ENCODE data around the gene SCGB3A1. TPM values are rescaled to one million over a fixed set of nuclear protein-coding genes. Genes with fewer than 3 reads are reported as not detected.

SCGB3A1 gene
- total RNA-seq, 2 experiments from 2014 or later, result not detected

GRCh38 chr5:180568914-180569313 lies 22.4 kb downstream of the SCGB3A1 start:
- ChIA-PET POLR2A (no interaction called here), CTCF (no interaction called here)
- Mint-ChIP-seq H3K36me3 (ENCODE audit: low read depth) (peaks cover 51% of the 10 kb centered on the region), H3K27ac (no peak overlapping the region), H3K4me3 (no peak overlapping the region), H3K9me3 (no peaks in the 10 kb centered on the region), H3K4me1 (peaks cover 2% of the 10 kb centered on the region), H3K27me3 (no peaks in the 10 kb centered on the region)
- no peak for DNase-seq

DNA sequence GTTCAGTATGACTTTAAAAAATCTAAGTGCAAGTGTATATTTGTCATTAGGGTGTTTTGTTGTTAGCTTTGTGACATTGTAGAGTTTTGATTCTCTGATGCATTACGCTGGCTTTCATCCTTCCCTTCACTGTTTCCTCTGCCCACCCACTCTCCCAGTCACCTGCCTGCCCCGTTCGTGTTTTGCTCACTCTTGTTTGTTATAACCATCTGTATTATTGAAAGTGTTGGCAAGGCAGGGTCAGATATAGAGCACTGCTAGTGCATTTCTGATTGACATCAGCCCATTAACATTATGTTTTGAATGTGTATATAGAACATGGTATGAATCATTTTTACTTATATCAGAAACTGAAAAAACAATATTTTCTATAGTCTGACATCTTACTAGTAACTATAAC lies 27.3 kb downstream of the SCGB3A1 start:
- Mint-ChIP-seq H3K4me1 (peaks cover 22% of the 10 kb centered on the region), H3K27me3 (no peaks in the 10 kb centered on the region), H3K9me3 (no peaks in the 10 kb centered on the region), H3K4me3 (no peak overlapping the region), H3K36me3 (ENCODE audit: low read depth) (peaks cover 81% of the 10 kb centered on the region), H3K27ac (no peak overlapping the region)
- CTCF ChIA-PET, result interaction anchor here (0.6 kb wide), 1 partner anchor 301 kb away, joined by 3 read pairs; no protein-coding TSS in a partner anchor
- POLR2A ChIA-PET, result no interaction called here
- no peak for DNase-seq

DNA sequence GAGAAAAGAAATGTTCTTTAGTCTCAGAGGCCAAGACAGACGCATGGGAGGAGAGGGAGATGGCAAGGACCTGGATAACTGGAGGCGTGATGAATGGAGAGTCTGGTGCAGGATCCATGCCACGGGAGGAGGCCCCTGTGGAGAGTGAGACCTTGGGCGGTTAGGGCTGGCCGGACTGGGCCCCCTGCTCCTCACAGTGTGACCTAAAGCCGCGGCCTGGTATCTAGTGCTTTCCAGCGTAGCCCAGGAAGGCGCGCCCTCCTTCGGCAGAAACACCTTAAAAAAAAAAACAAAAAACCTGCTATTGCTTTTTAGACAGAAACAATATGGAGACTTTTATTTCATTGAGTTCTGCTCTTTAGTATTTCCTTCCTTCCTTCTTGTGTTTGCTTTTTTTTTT lies 33.1 kb downstream of the SCGB3A1 start:
- Mint-ChIP-seq H3K9me3 (no peaks in the 10 kb centered on the region), H3K4me1 (peaks cover 26% of the 10 kb centered on the region), H3K4me3 (no peak overlapping the region), H3K27ac (no peak overlapping the region), H3K27me3 (no peaks in the 10 kb centered on the region), H3K36me3 (ENCODE audit: low read depth) (peaks cover 72% of the 10 kb centered on the region)
- no peak for DNase-seq
- POLR2A ChIA-PET, result no interaction called here
- CTCF ChIA-PET, result interaction anchor here (1.1 kb wide), 1 partner anchor 9 kb away, joined by 3 read pairs; no protein-coding TSS in a partner anchor

- ChIA-PET POLR2A (no interaction called here), CTCF (interaction anchor here (1.1 kb wide), 1 partner anchor 10 kb away, joined by 3 read pairs; no protein-coding TSS in a partner anchor)
- Mint-ChIP-seq H3K27ac (no peak overlapping the region), H3K27me3 (no peaks in the 10 kb centered on the region), H3K36me3 (ENCODE audit: low read depth) (peaks cover 72% of the 10 kb centered on the region), H3K4me1 (peaks cover 22% of the 10 kb centered on the region), H3K9me3 (no peaks in the 10 kb centered on the region), H3K4me3 (no peak overlapping the region)
- DNase-seq, result no peak
These were observed 34.0 kb downstream of the SCGB3A1 start for GRCh38 chr5:180557217-180557809.

DNA sequence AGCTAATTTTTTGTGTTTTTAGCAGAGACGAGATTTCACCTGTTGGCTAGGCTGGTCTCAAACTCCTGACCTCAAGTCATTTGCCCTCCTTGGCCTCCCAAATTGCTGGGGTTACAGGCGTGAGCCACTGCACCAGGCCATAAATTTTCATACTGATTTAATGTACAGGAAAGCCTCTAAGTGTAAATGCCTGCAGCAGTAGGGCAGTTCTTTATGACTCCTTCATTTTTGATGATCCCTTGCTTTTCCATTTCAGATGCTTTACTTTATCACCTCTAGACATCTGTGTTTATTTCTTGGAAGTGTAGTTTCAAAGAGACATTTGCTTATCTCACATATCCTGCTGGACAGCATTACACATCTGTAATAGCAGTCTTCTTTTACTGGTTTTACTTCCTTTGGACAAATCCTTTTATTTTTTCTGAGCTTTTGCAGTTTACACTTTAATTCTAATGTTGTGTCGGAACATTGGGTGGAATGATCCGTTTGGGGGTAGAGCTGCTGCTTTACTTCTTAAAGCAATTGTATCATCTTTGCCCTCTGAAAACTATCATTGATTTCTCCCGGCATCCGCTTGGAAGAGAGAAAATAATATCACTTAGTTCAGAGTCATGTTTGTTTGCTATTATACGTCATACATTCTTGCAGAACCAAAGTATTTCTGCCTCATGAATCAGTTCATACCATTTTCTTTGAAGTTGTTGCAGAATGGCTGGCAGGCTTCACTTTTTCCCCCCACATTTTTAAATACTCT lies 36.0 kb downstream of the SCGB3A1 start:
- POLR2A ChIA-PET, result no interaction called here
- CTCF ChIA-PET, result no interaction called here
- no peak overlapping the region for H3K4me3 Mint-ChIP-seq

DNA sequence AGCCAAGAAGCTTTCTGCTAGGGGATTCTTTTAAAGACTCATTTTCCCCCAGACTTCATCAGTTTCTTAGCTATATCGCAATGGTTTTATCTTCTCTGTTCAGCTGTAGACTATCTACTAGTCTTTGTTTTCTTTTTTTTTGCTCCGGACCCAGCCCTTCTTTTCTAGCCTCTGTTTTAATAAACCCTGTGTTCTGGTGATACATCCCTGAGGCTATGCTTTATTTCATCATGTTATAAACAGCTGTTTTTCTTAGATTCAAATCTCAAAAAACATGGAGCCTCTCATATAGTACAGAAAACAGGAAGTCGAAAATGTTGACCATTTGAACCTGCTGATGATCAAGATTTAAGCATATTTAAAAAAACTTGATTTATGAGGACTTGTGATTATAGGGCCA lies 37.8 kb downstream of the SCGB3A1 start:
- CTCF ChIA-PET, result no interaction called here
- Mint-ChIP-seq H3K36me3 (ENCODE audit: low read depth) (peaks cover 65% of the 10 kb centered on the region), H3K27ac (no peak overlapping the region), H3K4me1 (peaks cover 12% of the 10 kb centered on the region), H3K4me3 (no peak overlapping the region), H3K9me3 (no peaks in the 10 kb centered on the region), H3K27me3 (no peaks in the 10 kb centered on the region)
- POLR2A ChIA-PET, result no interaction called here
- DNase-seq, result no peak

More for the DNA sequence above, 36.0 kb downstream of the SCGB3A1 start:
- H3K9me3 Mint-ChIP-seq, result no peaks in the 10 kb centered on the region
- H3K4me1 Mint-ChIP-seq, result peaks cover 10% of the 10 kb centered on the region
- H3K27me3 Mint-ChIP-seq, result no peaks in the 10 kb centered on the region
- no peak overlapping the region for H3K27ac Mint-ChIP-seq
- peaks cover 68% of the 10 kb centered on the region for H3K36me3 Mint-ChIP-seq (ENCODE audit: low read depth)
- DNase-seq, result no peak

DNA sequence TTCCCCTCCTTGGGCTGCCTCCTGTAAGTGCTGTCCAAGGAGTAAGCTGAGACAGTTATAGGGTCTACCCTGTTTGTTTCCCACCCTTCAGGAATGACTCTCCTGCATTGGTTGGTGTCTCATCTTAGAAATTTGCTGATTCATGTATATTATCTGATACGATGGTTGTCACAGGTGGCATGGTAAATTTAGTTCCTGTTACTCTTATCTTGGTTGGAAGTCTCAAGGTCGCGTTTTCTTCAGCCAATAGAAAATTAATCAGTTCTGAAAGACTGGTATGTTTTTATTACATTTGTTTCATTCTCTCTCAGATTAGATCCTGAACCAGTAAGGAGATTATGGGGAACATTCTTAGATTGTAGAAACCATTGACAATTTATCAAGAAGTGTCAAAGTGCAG lies 42.7 kb downstream of the SCGB3A1 start:
- Mint-ChIP-seq H3K9me3 (no peaks in the 10 kb centered on the region), H3K4me3 (no peak overlapping the region), H3K27me3 (no peaks in the 10 kb centered on the region), H3K4me1 (peaks cover 4% of the 10 kb centered on the region), H3K27ac (no peak overlapping the region), H3K36me3 (ENCODE audit: low read depth) (peaks cover 58% of the 10 kb centered on the region)
- POLR2A ChIA-PET, result no interaction called here
- CTCF ChIA-PET, result no interaction called here
- DNase-seq, result no peak

DNA sequence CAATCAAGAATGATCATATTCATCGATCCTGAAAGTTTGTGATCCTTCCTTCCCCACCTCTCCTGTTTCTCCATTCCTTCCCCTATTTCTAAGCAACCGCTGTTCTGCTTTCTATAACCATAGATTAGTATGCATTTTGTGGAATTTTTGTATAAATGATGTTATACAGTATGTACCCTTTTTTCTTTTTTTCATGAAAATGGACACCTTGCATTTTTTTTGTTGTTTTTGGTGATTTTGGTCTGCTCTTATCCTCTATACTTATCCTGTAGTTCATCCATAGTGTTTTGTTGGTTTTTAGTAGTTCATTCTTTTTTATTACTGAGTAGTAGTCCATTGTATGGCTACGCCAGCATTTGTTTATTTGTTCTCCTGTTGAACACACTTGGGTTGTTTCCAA lies 46.1 kb downstream of the SCGB3A1 start:
- Mint-ChIP-seq H3K27ac (no peak overlapping the region), H3K4me1 (peaks cover 4% of the 10 kb centered on the region), H3K27me3 (no peaks in the 10 kb centered on the region), H3K36me3 (ENCODE audit: low read depth) (peaks cover 56% of the 10 kb centered on the region), H3K4me3 (no peak overlapping the region), H3K9me3 (no peaks in the 10 kb centered on the region)
- DNase-seq, result no peak
- ChIA-PET CTCF (no interaction called here), POLR2A (no interaction called here)

GRCh38 chr5:180541710-180542109 lies 49.6 kb downstream of the SCGB3A1 start:
- H3K27me3 Mint-ChIP-seq, result no peaks in the 10 kb centered on the region
- no peak for DNase-seq
- peaks cover 4% of the 10 kb centered on the region for H3K4me1 Mint-ChIP-seq
- peaks cover 54% of the 10 kb centered on the region for H3K36me3 Mint-ChIP-seq (ENCODE audit: low read depth)
- H3K4me3 Mint-ChIP-seq, result no peak overlapping the region
- H3K9me3 Mint-ChIP-seq, result no peaks in the 10 kb centered on the region
- ChIA-PET CTCF (no interaction called here), POLR2A (no interaction called here)
- no peak overlapping the region for H3K27ac Mint-ChIP-seq

Other genes with a start within 250 kb of the SCGB3A1 start
- gene GFPT2, start 238.2 kb downstream of the SCGB3A1 start, total RNA-seq, result not detected
- 10 to 100 TPM; 34.9 to 36.2 TPM for gene CNOT6, start 97.1 kb downstream of the SCGB3A1 start, total RNA-seq
- under 1 TPM; 0.38 to 0.45 TPM for gene FLT4, start 58.1 kb upstream of the SCGB3A1 start, total RNA-seq
- not detected for gene OR2Y1, start 148.6 kb upstream of the SCGB3A1 start, total RNA-seq
- gene MGAT1, start 211.3 kb upstream of the SCGB3A1 start, total RNA-seq, result 100 to 1,000 TPM; 184 to 185 TPM